ENCODE measurements around the gene MIEF2.
A peak's percentile ranks its signal among the peaks of the same experiment; 100 is the strongest.
"Not testable (repeated sequence)": the region's sequence is repeated elsewhere in the genome, so short reads cannot be mapped to it uniquely, and the experiment has no call there.

MIEF2 gene

GRCh38 chr17:18291718-18292540 lies 31.5 kb downstream of the MIEF2 start:
- DNase-seq (ENCODE audit: low read depth) = no peak

- DNase-seq (ENCODE audit: low read depth) = not testable (repeated sequence)
Observed at GRCh38 chr17:18298061-18298460, 37.6 kb downstream of the MIEF2 start.

- DNase-seq (ENCODE audit: low read depth) = no peak
Observed at GRCh38 chr17:18300725-18301480, 40.4 kb downstream of the MIEF2 start.

GRCh38 chr17:18303206-18303605 lies 42.7 kb downstream of the MIEF2 start:
- not testable (repeated sequence) for DNase-seq (ENCODE audit: low read depth)

- no peak for DNase-seq (ENCODE audit: low read depth)
Observed at GRCh38 chr17:18309202-18309601, 48.7 kb downstream of the MIEF2 start.

GRCh38 chr17:18314059-18314730 lies 53.7 kb downstream of the MIEF2 start:
- DNase-seq (ENCODE audit: low read depth) = no peak

GRCh38 chr17:18314731-18315561 lies 54.5 kb downstream of the MIEF2 start, which contains the start of the genes SMCR8 and TOP3A:
Gene SMCR8 (plus strand): TSS chr17:18315293. CDS start chr17:18315790, 497 bp downstream.
Gene TOP3A (minus strand): TSS chr17:18314994. CDS start chr17:18314778, 216 bp downstream.
- peak; percentile 90 for DNase-seq (ENCODE audit: low read depth)

GRCh38 chr17:18315562-18315922 lies 55.1 kb downstream of the MIEF2 start:
- DNase-seq (ENCODE audit: low read depth) = no peak

DNA sequence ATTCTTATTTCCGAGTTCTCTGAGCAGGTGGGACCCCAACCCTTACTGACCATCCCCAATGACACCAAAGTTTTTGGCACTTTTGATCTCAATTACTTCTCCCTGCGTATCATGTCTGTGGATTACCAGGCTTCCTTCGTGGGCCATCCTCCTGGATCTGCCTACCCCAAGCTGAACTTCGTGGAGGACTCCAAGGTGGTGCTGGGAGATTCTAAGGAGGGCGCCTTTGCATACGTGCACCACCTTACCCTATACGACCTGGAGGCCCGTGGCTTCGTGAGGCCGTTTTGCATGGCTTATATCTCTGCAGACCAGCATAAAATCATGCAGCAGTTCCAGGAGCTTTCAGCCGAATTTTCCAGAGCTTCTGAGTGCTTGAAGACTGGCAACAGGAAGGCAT lies 55.5 kb downstream of the MIEF2 start:
- no peak for DNase-seq (ENCODE audit: low read depth)

Data from HS-5 (cell line).